GM11168 (cell line): ENCODE data around the gene PIMREG.

Experiments used
- in situ Hi-C: fragments of 300-500 bp; cut with MboI; formaldehyde crosslinking; loops from one replicate; pipeline ENCODE4 v1.12.0; 2022; ENCODE audit warnings: low sequenced_read_pairs; ENCODE audit not compliant: unreplicated experiment

PIMREG gene

DNA sequence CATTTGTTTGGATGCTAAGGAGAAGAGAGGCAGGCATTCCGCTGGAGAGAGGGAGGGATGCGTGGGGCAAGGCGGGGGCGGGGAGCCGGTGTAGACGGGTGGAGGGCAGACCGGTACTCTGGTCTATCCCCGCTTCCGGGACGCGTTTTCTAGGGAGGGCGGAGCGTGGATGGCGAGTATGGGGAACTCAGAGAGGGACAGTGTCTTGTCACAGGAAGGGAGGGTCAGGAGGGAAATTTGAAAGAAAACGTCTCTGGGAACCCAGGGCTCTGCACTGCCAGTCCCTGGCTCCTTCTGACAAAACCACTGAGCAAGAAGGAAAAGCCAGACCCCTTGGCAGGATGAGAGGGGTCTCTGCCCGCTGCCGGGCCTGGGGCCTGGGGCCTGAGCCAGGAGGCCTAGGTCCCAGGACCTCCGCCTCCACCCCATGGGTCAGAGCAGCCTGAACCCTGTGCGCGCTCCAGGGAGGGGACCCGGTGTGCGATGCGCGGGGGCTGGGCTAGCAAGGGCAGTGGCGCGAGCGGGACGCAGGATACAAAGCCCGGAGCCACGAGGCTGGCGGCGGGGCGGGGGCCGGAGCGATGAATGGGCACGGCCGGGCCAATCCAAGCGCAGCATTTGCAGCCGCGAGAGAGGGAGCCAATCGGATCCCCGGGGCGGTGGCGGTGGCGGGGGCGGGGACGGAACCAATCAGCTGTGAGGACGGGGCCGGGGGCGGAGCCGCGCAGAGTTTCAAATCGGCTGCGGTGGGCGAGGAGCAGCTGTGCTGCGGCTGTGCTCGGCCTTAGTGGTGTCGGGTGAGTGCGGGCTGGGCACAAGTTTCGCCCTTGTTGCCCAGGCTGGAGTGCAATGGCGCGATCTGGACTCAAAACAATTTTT, at the start of gene PIMREG:
PIMREG (plus strand) TSS at position 764 of the 879 bp plus-strand sequence. CDS start 656 bp downstream, outside the sequence.
- in situ Hi-C loops: no loop called here

DNA sequence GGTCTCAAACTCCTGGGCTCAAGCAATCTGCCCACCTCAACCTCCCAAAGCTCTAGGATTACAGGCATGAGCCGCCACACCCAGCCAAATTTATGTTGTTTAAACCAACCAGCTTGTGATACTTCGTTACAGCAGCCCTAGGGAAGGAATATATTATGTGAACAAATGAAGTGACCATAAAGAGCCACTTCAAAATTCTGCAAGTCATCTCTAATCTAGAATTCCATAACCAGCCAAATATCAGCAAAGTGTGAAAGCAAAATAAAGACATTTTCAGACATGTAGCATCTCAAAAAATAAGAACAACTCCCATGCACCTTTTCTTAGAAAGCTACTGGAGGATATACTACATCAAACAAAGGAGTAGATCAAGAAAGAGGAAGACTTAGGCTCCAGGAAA, 45.3 kb upstream of the PIMREG start:
- in situ Hi-C loops: no loop called here

DNA sequence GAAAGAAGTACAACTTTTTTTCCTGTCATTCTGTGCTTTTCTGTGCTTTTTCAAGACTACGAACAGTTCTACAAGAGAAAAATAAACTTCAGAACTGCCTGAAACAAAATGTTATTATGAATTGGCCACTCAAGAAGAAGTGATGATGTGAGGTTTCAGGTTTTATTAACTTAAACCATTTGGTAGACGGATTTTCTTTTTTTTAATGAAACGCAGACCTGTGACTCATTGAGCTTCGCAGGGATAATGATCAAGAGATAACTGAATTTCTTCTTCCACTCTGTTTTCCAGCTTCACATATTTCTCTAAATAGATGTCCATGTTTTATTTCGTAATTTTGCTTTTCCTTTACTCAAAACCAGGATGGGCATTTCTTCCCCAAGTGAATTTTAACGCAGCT, 42.0 kb upstream of the PIMREG start:
- in situ Hi-C loops: no loop called here

GRCh38 chr17:6408276-6408675, 36.0 kb upstream of the PIMREG start:
- in situ Hi-C loops: no loop called here

GRCh38 chr17:6408735-6409134, 35.5 kb upstream of the PIMREG start:
- in situ Hi-C loops: no loop called here

GRCh38 chr17:6413065-6413464, 31.2 kb upstream of the PIMREG start:
- in situ Hi-C loops: no loop called here

DNA sequence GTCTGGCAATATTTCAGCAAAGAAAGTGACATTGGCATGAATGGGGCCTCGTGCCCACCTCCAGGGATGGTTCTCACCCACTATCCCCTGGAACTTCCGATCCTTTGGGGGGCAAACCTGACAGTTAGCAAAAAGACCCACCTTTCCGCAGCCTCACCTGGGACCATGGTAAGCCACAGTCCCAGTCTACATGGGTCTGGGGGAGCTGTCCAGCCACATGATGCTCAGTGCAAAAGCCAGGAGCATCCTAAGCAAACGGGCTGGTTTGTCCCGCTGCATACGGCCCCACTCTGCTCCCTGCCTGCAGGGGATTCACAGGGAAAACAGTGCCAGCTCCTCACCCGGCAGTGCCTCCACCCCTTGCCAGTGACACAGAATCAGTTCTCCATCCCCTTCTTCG, 28.6 kb upstream of the PIMREG start:
- in situ Hi-C loops: no loop called here

- in situ Hi-C loops: no loop called here
Observed at GRCh38 chr17:6420173-6420641, 24.0 kb upstream of the PIMREG start.

- in situ Hi-C loops: no loop called here
Observed at GRCh38 chr17:6421700-6422604, 22.3 kb upstream of the PIMREG start.

DNA sequence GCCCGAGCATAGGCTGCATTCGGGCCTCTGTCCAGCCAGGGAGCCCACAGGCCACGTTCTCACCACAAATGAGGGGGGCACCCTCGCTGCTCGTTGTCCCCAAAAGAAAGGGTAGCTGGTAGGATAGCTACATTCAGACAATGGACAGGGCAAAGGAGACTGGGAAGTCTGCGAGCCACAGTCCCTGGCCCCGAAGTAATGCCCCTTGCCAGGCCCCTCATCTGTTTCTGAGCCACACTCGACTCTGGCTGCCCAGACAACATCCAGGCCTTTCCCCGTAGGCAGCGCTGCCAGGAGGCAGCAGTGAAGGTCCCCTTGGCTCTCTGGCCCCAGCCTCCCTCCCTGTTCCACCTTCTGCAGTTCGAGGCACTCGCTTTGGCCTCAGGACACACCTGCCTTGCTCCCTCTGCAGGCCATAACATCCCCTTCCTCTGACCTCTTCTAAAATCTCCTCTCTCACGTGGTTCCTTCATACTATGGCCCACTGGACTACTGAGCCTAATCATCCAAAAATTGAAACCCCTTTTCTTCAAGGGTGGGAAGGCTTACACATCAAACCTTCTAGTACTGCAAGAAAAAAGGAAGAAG, 21.5 kb upstream of the PIMREG start:
- in situ Hi-C loops: no loop called here

DNA sequence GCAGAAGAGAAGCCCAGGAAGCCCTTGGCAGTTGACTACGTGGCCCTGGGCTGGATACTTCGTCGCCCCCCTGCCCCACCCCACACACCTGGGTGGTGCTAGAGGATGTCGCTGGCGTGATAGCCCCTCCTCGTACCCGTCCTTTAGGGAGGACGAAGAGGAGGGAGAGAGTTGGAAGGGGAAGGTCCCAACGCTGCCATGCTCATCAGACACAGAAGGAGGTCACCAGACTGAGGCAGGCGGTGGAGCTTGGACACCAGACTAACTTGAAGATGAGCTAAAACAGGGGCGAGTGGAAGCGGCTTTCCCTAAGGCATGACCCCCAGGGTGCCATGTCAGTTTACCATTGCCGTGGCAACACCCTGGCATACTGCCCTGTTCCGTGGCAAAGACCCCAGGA, 20.3 kb upstream of the PIMREG start:
- in situ Hi-C loops: no loop called here

GRCh38 chr17:6425407-6425806, 18.8 kb upstream of the PIMREG start:
- in situ Hi-C loops: loop anchor here (5.0 kb wide), 1 partner anchor 838 kb away; no protein-coding TSS in a partner anchor

DNA sequence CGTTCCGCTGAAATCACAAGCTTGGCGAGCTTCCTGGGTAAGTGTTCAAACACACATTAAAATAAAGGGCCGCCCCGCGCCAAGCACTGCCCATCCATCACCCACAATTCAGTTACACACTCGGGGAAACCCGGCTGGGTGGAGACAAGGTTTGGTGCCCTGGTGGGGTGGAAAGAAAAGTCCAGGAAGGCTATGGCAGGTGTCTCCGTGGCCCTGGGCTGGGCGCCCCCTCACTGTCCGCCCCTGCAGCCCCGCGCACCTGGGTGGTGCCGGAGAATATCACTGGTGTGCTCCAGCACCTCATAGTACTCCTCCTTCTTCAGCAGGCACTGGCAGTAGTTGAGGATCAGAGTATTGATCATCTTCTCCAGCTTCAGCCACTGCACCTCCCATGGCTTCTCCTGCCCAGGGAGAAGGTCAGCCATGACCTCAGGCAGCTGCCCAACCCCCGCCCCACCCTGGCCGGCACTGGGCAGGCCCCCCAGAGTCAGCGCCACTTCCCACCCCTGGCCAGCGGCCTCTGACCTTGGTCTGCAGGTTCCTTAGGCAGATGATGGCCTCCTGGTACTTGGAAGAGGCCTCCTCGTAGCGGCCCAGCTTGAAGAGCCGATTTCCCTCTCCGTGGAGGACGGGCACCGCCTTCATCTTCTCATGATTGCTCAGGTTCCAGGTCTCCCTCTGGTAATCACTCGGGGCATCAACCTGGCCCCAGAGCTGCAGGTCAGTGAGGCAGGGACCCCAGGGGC, 17.7 kb upstream of the PIMREG start:
- in situ Hi-C loops: loop anchor here (5.0 kb wide), 1 partner anchor 839 kb away; no protein-coding TSS in a partner anchor

DNA sequence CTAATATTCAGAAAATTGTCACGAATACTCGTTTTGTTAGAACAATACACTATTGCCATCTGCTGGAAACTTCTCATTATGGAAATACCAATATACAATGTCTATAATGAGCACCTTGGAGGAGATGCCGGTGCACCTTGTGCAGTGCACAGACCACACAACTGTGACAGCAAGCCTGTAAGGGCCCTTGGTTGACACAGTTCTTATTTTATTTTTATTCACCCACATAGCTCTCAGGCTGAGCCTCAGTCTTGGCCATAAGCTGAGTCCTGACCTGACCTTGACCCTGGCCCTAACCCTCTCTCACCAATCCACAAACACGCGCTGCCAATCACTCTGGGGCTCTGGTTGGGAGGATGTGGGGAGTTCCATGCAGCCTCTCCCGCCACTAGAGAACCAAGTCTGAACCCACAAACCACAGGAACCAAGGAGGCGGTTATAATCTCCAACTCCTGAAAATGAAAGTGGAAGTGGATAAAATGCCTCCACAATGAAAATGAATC, 16.9 kb upstream of the PIMREG start:
- in situ Hi-C loops: loop anchor here (5.0 kb wide), 1 partner anchor 840 kb away; no protein-coding TSS in a partner anchor

DNA sequence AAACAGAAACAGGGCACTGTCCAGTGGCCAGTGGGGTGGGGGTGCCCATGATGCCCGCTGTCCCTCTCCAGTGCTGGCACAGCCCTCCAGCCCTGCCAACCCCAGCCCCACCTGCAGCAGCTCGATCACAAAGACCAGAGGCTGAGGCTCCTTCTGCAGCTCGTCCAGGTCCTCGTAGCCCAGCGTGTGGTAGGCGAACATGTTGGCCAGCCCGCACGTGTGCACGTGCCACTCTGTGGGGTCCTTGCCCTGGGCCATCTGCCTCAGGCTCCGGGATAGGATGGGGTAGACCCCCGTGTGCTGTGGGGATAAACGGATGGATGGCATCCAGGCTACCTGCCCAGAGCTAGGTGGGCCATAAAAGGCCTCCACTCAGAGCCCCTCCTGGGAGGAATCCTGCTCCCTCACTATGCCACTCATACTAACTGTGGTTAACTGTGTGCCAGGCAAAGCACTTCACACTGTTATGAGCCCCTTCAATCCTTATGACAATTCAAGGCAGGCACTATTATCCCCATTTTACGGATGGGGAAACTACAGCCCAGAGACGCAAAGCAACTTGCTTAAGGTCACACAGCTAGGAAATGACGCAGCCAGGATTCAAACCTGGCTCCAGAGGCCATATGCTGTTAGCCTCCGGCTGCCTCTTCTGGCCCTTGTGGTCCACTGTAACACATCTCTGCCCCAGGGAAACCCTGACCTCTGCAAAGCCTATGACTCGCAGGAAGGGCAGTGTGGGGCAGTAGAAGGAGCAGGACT, 15.9 kb upstream of the PIMREG start:
- in situ Hi-C loops: loop anchor here (5.0 kb wide), 1 partner anchor 841 kb away; no protein-coding TSS in a partner anchor

GRCh38 chr17:6429266-6429665, 15.0 kb upstream of the PIMREG start:
- in situ Hi-C loops: loop anchor here (5.0 kb wide), 1 partner anchor 842 kb away; no protein-coding TSS in a partner anchor

- in situ Hi-C loops: no loop called here
Observed at GRCh38 chr17:6430769-6431168, 13.5 kb upstream of the PIMREG start.

GRCh38 chr17:6435051-6435450, 9.2 kb upstream of the PIMREG start, which contains the start of gene AIPL1:
TSS of gene AIPL1 (minus strand) at chr17:6435121. CDS start at chr17:6435104, 17 bp downstream.
- in situ Hi-C loops: no loop called here

- in situ Hi-C loops: no loop called here
Observed at GRCh38 chr17:6435968-6436367, 8.3 kb upstream of the PIMREG start.
